ENCODE data around the gene ARSB.

The ARSB gene

GRCh38 chr5:78830528-78831046 is 154.5 kb downstream of the ARSB start:
- DNase-seq = no peak

- no peak for DNase-seq
These were observed 155.1 kb downstream of the ARSB start for GRCh38 chr5:78829811-78830527.

- DNase-seq = no peak
These were observed 157.4 kb downstream of the ARSB start for GRCh38 chr5:78827725-78828124.

- no peak for DNase-seq
These were observed 160.3 kb downstream of the ARSB start for GRCh38 chr5:78824831-78825281.

- no peak for DNase-seq
These were observed 161.9 kb downstream of the ARSB start for GRCh38 chr5:78823196-78823595.

GRCh38 chr5:78821536-78822021 is 163.5 kb downstream of the ARSB start:
- DNase-seq = no peak

- no peak for DNase-seq
These were observed 165.4 kb downstream of the ARSB start for GRCh38 chr5:78819707-78820106.

GRCh38 chr5:78819166-78819565 is 165.9 kb downstream of the ARSB start:
- DNase-seq = no peak

- DNase-seq = no peak
These were observed 168.9 kb downstream of the ARSB start for GRCh38 chr5:78816143-78816765.

GRCh38 chr5:78813906-78814530 is 171.1 kb downstream of the ARSB start:
- no peak for DNase-seq

- no peak for DNase-seq
These were observed 171.8 kb downstream of the ARSB start for GRCh38 chr5:78813286-78813685.

GRCh38 chr5:78811866-78812265 is 173.2 kb downstream of the ARSB start:
- DNase-seq = peak in 1 of 2 experiments; percentile 5

- DNase-seq = no peak
These were observed 173.8 kb downstream of the ARSB start for GRCh38 chr5:78811121-78811817.

- DNase-seq = no peak
These were observed 174.8 kb downstream of the ARSB start for GRCh38 chr5:78810098-78810920.

- no peak for DNase-seq
These were observed 175.7 kb downstream of the ARSB start for GRCh38 chr5:78809444-78809843.

- no peak for DNase-seq
These were observed 176.3 kb downstream of the ARSB start for GRCh38 chr5:78808818-78809217.

- DNase-seq = no peak
These were observed 176.7 kb downstream of the ARSB start for GRCh38 chr5:78808380-78808779.

GRCh38 chr5:78806544-78806943 is 178.6 kb downstream of the ARSB start:
- no peak for DNase-seq

- DNase-seq = no peak
These were observed 179.5 kb downstream of the ARSB start for GRCh38 chr5:78805474-78806124.

- DNase-seq = no peak
These were observed 180.1 kb downstream of the ARSB start for GRCh38 chr5:78804995-78805394.

GRCh38 chr5:78803941-78804340 is 181.2 kb downstream of the ARSB start:
- DNase-seq = no peak

- no peak for DNase-seq
These were observed 181.8 kb downstream of the ARSB start for GRCh38 chr5:78803353-78803752.
